ENCODE results near the gene KLK12.

Gene KLK12

DNA sequence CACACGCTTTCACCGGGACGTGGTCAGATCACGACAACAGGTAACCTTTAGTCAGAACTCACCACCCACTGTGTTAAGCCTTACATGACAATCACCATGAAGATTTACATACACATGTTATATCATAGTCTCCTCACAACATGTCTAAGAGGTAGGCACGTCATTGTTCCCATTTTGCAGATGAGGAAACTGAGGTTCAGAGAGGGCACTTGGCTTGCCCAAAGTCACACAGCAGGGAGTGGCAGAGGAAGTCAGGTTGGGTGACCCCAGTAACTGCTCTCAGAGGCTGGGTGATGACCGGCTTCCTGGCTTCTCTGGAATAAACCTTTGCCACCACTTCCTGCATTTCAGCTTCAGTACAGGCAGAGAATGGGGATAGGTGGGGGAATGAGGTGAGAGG, 20.6 kb downstream of the KLK12 start (continued):
- TF ChIP-seq AEBP2 (tag by site-specific recombination; IDR thresholded peaks at IDR 0.05; ENCODE audit: borderline replicate concordance) = no peak

DNA sequence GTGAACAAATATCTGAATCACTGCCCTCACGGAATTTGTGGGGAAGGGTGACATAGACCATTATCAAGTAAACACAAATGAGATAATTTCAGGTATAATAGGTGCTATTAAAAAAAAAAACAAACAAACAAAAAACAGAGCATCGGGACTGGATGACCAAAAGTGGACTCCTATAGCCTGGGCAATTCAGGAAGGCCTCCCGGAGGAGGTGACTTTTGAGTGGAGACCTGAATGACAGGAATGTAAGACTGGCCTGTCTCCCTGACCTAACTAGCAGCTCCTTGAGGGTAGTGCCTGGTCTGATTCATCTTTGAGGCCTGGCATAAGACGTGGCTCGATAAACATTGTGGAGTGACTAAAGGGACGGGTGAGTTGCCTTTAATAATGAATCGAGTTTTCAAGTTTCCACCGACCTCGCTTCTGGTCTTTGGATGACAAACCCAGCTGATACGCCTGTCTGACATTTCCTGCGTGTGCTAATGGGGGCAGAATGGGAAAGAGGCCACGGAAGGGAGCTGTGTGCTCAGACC, 22.1 kb downstream of the KLK12 start:
- no peak overlapping the region for H3K4me3 ChIP-seq (ENCODE audit: low read depth, low read length)
- H3K36me3 ChIP-seq (ENCODE audit: control insufficient read depth in 2 of 2, insufficient read depth in 1 of 2, low read length in 2 of 2) = no peaks in the 10 kb centered on the region
- no peaks in the 10 kb centered on the region for H3K9me3 ChIP-seq (ENCODE audit: control insufficient read depth, insufficient read depth, low read depth, low read length)
- no peak overlapping the region for H3K27ac ChIP-seq (ENCODE audit: extremely low read depth, low read depth, low read length)
- ChIA-PET POLR2A (no interaction called here), CTCF (interaction anchor here (1.2 to 1.3 kb wide), 2 partner anchors 9 to 84 kb away, joined by 3 to 5 read pairs; no protein-coding TSS in a partner anchor)
- no peaks in the 10 kb centered on the region for H3K4me1 ChIP-seq (ENCODE audit: control insufficient read depth, insufficient read depth, low read length)
- TF ChIP-seq SP7 (tag by site-specific recombination; IDR thresholded peaks at IDR 0.05) (no peak), ZNF621 (tag by site-specific recombination; IDR thresholded peaks at IDR 0.05) (no peak), GFI1B (tag by site-specific recombination; IDR thresholded peaks at IDR 0.05) (no peak), TCF7L2 (IDR thresholded peaks at IDR 0.05; ENCODE audit: borderline replicate concordance, low read depth, low read length) (no peak), ZNF157 (tag by site-specific recombination; IDR thresholded peaks at IDR 0.05) (no peak), ZNF350 (tag by site-specific recombination; IDR thresholded peaks at IDR 0.05) (no peak), ZNF664 (tag by site-specific recombination; IDR thresholded peaks at IDR 0.05) (no peak), ZIC2 (tag by site-specific recombination; IDR thresholded peaks at IDR 0.05) (no peak), KLF1 (tag by site-specific recombination; IDR thresholded peaks at IDR 0.05) (no peak), ZNF223 (tag by site-specific recombination; IDR thresholded peaks at IDR 0.05) (no peak), ZBTB1 (tag by site-specific recombination; IDR thresholded peaks at IDR 0.05) (no peak), ZNF19 (tag by site-specific recombination; IDR thresholded peaks at IDR 0.05; ENCODE audit: low read depth) (no peak), ZNF747 (tag by site-specific recombination; IDR thresholded peaks at IDR 0.05) (no peak), ZNF549 (tag by site-specific recombination; IDR thresholded peaks at IDR 0.05) (no peak), ZNF785 (tag by site-specific recombination; IDR thresholded peaks at IDR 0.05) (no peak), ZNF48 (tag by site-specific recombination; IDR thresholded peaks at IDR 0.05) (no peak), SCRT2 (tag by site-specific recombination; IDR thresholded peaks at IDR 0.05) (no peak), ZEB2 (tag by site-specific recombination; IDR thresholded peaks at IDR 0.05) (no peak)
- TF ChIP-seq, protein P1, sequence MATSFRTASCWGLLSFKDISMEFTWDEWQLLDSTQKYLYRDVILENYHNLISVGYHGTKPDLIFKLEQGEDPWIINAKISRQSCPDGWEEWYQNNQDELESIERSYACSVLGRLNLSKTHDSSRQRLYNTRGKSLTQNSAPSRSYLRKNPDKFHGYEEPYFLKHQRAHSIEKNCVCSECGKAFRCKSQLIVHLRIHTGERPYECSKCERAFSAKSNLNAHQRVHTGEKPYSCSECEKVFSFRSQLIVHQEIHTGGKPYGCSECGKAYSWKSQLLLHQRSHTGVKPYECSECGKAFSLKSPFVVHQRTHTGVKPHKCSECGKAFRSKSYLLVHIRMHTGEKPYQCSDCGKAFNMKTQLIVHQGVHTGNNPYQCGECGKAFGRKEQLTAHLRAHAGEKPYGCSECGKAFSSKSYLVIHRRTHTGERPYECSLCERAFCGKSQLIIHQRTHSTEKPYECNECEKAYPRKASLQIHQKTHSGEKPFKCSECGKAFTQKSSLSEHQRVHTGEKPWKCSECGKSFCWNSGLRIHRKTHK (tag by site-specific recombination; IDR thresholded peaks at IDR 0.05) = no peak
- TF ChIP-seq, protein P2, sequence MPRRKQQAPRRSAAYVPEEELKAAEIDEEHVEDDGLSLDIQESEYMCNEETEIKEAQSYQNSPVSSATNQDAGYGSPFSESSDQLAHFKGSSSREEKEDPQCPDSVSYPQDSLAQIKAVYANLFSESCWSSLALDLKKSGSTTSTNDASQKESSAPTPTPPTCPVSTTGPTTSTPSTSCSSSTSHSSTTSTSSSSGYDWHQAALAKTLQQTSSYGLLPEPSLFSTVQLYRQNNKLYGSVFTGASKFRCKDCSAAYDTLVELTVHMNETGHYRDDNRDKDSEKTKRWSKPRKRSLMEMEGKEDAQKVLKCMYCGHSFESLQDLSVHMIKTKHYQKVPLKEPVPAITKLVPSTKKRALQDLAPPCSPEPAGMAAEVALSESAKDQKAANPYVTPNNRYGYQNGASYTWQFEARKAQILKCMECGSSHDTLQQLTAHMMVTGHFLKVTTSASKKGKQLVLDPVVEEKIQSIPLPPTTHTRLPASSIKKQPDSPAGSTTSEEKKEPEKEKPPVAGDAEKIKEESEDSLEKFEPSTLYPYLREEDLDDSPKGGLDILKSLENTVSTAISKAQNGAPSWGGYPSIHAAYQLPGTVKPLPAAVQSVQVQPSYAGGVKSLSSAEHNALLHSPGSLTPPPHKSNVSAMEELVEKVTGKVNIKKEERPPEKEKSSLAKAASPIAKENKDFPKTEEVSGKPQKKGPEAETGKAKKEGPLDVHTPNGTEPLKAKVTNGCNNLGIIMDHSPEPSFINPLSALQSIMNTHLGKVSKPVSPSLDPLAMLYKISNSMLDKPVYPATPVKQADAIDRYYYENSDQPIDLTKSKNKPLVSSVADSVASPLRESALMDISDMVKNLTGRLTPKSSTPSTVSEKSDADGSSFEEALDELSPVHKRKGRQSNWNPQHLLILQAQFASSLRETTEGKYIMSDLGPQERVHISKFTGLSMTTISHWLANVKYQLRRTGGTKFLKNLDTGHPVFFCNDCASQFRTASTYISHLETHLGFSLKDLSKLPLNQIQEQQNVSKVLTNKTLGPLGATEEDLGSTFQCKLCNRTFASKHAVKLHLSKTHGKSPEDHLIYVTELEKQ (tag by site-specific recombination; IDR thresholded peaks at IDR 0.05; ENCODE audit: borderline replicate concordance) = no peak
